ENCODE data around the gene SYNDIG1.

The SYNDIG1 gene

GRCh38 chr20:24469116-24469893 lies at the start of gene SYNDIG1:
Gene SYNDIG1 (plus strand): TSS chr20:24469629. CDS start chr20:24543098, 73,469 bp downstream.
- no peaks in the 10 kb centered on the region for H3K9me3 Mint-ChIP-seq
- H3K4me3 Mint-ChIP-seq = peak within 1 kb of the TSS in 1 of 2 donors; percentile 4
- DNase-seq = no peak
- peaks cover 60 to 77% of the 10 kb centered on the region in 2 donors for H3K27me3 Mint-ChIP-seq
- peak in 1 of 2 donors; percentile 16 for ATAC-seq (replicated peaks)
- H3K27ac Mint-ChIP-seq = no peak within 1 kb of the TSS
- H3K36me3 Mint-ChIP-seq = no peaks in the 10 kb centered on the region
- H3K4me1 Mint-ChIP-seq = peaks cover 0 to 8% of the 10 kb centered on the region in 2 donors

DNA sequence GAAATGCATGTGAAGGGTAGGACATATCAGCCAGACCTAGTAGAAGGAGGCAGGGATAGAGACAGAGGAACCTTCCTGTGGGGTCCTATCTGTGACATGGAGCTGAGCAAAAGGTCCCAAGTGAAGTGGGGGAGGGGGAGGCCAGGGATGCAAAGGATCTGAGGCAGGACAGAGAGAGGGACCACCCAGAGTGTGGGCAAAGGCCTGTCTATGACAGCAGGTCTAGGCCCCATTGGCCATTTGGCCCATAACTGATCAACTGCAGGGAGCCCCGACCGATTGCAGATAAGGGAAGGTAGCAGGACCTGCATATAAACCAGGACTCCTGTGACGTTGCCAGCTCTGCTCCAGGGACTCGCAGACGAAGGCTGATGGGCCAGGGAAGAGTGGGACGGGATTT lies 49.6 kb upstream of the SYNDIG1 start:
- Mint-ChIP-seq H3K4me3 (no peak overlapping the region), H3K27ac (no peak overlapping the region), H3K9me3 (peaks cover 11 to 12% of the 10 kb centered on the region in 2 donors), H3K4me1 (no peaks in the 10 kb centered on the region), H3K36me3 (no peaks in the 10 kb centered on the region), H3K27me3 (peaks cover 0 to 11% of the 10 kb centered on the region in 2 donors)
- DNase-seq (no peak), ATAC-seq (replicated peaks) (no peak)

DNA sequence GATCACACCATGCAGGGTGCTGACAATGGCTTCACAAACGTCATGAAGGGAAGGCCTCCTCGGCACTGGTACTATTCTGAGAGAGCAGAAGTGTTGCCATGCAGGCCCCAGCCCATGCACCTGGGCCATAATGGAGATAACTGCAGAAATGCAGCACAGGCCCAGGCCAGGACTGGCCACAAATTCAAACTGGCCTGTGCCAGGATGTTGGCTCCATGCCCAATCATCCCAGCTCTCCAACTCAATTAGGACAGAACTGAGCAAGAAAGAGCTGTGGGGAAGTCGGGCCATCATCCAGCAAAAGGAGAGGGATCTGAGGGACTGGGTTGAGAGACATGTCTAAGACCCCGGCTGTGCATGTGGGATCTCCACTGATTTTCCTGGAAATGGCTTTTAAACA lies 48.9 kb upstream of the SYNDIG1 start:
- H3K4me3 Mint-ChIP-seq = no peak overlapping the region
- no peaks in the 10 kb centered on the region for H3K4me1 Mint-ChIP-seq
- peaks cover 0 to 11% of the 10 kb centered on the region in 2 donors for H3K27me3 Mint-ChIP-seq
- H3K9me3 Mint-ChIP-seq = peaks cover 9 to 11% of the 10 kb centered on the region in 2 donors
- no peak for DNase-seq
- no peak overlapping the region for H3K27ac Mint-ChIP-seq
- H3K36me3 Mint-ChIP-seq = no peaks in the 10 kb centered on the region
- peak in 1 of 2 donors; percentile 19 for ATAC-seq (replicated peaks)

- Mint-ChIP-seq H3K4me1 (no peaks in the 10 kb centered on the region), H3K27ac (no peak overlapping the region), H3K9me3 (peaks cover 4 to 7% of the 10 kb centered on the region in 2 donors), H3K4me3 (no peak overlapping the region), H3K27me3 (peaks cover 0 to 11% of the 10 kb centered on the region in 2 donors), H3K36me3 (no peaks in the 10 kb centered on the region)
- no peak for ATAC-seq (replicated peaks)
- DNase-seq = no peak
Observed at GRCh38 chr20:24421071-24421470, 48.4 kb upstream of the SYNDIG1 start.

DNA sequence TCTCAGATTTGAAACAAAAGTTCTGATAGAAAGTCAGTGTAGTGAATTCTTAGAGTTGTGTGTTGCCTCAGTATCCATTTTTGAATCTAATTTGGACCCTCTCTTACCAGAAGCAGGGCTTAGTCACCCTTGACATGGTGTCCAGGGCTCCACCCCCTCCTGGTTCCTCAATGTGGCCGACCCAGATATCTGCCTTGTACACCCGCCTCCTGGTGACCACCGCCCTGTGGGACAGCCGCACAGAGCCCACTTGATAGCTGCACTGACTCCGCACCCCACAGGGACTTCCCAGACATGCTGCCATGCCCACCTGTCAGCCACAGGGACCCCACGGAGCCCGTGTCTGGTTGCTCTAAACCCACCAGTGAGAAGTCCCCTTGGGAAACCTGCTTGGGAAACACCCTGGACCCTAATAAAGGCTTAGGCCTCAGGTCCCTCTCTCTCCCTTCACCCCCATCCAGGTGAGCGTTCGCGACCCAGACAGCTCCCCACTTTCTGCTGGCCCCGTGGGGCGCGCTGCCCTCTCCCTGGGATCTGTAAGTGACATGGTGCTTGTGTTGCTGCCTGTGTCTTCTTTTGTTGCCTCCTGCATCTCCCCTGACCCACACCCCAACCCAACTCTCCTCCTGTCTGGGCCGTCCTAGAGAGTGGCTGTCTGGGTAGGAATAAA lies 47.2 kb upstream of the SYNDIG1 start:
- Mint-ChIP-seq H3K4me3 (no peak overlapping the region), H3K27ac (no peak overlapping the region), H3K36me3 (no peaks in the 10 kb centered on the region), H3K27me3 (peaks cover 0 to 11% of the 10 kb centered on the region in 2 donors), H3K4me1 (no peaks in the 10 kb centered on the region), H3K9me3 (no peaks in the 10 kb centered on the region)
- DNase-seq (no peak), ATAC-seq (replicated peaks) (no peak)

DNA sequence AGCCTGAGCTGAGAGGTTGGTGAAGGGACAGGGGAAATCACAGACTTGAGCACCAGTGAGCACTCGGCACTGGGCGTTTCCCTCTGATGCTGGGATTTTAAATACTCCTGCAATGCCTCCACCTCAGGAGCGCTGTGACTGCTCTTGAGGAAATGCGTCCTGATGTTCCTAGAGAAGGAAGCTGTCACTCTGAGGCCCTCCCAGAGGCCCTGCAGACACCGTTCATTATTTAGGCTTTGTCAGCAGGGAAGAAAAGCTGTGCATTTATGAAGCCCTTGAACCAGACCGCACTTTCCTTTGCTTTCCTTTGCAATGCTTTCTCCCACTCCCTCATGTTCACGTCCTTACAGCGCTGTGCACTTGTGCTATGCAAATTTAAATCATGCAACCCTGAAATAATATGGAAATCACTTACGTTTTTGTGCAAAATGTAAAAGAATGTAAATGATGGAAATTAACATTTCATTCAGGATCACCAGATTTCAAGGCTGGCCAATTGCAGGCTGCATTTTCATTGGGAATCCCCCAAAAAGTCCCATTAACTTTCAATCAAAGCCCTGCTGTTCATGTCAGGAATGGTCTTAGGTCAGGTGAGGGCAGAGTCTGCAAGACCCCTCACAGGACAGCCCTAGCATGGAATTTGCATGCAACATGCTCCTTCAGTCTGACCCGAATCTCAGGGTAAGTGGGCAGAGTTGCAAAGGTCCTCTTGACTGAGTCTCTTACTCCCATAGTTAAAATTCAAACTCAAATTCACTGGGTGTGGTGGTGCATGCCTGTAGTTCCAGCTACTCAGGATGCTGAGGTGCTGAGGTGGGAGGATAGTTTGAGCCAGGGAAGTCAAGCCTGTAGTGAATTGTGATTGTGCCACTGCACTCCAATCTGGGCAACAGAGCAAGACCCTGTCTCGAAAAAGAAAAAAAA lies 45.8 kb upstream of the SYNDIG1 start:
- DNase-seq = no peak
- H3K4me1 Mint-ChIP-seq = no peaks in the 10 kb centered on the region
- H3K9me3 Mint-ChIP-seq = peaks cover 0 to 6% of the 10 kb centered on the region in 2 donors
- no peak for ATAC-seq (replicated peaks)
- H3K36me3 Mint-ChIP-seq = no peaks in the 10 kb centered on the region
- peaks cover 0 to 18% of the 10 kb centered on the region in 2 donors for H3K27me3 Mint-ChIP-seq
- H3K27ac Mint-ChIP-seq = no peak overlapping the region
- no peak overlapping the region for H3K4me3 Mint-ChIP-seq

DNA sequence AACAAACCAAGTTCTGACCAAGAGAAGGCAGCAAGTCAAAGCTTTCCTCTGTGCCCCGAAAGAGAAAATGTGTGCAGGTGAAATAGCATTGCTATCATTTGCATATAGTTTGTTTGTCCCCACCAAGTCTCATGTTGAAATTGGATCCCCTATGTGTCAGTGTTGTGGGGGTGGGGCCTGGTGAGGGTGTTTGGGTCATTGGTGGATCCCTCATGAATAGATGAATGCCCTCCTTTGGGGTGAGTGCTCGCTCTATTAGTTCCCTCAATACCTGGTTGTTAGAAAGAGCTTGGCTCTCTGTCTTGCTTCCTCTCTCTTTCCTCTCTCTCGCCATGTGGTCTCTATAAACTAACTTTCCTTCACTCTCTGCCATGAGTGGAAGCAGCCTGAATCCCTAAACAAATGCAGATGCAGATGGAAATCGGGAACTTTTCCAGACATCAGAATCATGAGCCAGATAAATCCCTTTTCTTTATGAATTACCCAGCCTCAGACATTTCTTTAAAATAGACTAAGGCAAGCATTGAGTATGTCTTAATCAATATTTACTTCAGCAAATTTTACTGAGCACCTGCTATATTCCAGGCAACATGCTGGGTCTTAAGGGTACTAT lies 43.8 kb upstream of the SYNDIG1 start:
- Mint-ChIP-seq H3K27me3 (peaks cover 10 to 28% of the 10 kb centered on the region in 2 donors), H3K4me1 (no peaks in the 10 kb centered on the region), H3K9me3 (peaks cover 0 to 6% of the 10 kb centered on the region in 2 donors), H3K4me3 (no peak overlapping the region), H3K36me3 (no peaks in the 10 kb centered on the region), H3K27ac (no peak overlapping the region)
- ATAC-seq (replicated peaks) (no peak), DNase-seq (no peak)

DNA sequence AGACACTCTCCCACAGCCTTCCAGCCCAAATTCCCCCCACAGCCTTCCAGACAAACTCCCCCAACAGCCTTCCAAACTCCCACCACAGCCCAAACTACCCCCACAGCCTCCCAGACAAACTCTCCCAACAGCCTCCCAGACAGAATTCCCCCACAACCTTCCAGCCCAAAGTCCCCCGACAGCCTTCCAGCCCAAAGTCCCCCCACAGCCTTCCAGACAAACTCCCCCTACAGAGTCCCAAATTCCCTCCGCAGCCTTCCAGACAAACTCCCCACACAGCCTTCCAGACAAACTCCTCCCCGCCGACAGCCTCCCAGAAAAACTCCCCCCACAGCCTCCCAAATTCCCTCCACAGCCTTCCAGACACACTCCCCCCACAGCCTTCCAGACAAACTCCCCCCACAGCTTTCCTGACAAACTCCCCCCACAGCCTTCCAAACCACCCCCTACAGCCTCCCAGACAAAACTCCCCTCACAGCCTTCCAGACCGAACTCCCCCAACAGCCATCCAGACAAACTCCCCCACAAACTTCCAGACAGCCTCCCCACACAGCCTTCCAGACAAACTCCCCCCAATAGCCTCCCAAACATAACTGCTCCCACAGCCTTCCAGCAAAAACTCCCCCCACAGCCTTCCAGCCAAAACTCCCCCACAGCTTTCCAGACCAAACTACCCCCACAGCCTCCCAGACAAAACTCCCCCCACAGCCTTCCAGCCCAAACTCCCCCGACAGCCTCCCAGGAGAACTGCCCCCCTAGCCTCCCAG lies 38.0 kb upstream of the SYNDIG1 start:
- Mint-ChIP-seq H3K27ac (no peak overlapping the region), H3K4me3 (no peak overlapping the region), H3K9me3 (peaks cover 0 to 6% of the 10 kb centered on the region in 2 donors)

DNA sequence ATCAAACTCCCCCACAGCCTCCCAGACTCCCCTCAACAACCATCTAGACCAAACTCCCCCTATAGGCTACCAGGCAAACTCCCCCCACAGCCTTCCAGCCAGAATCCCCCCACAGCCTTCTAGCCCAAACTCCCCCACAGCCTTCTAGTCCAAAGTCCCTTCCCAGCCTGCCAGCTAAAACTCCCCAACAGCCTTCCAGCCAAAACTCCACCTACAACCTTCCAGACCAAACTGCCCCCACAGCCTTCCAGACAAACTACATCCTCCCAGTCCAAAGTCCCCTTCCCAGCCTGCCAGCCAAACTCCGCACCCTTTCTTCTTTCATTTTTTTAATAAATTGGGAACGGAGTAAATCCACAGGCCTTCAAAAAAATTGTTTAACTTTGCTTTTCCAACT lies 37.4 kb upstream of the SYNDIG1 start:
- H3K36me3 Mint-ChIP-seq = no peaks in the 10 kb centered on the region
- H3K9me3 Mint-ChIP-seq = peaks cover 0 to 6% of the 10 kb centered on the region in 2 donors
- H3K4me3 Mint-ChIP-seq = no peak overlapping the region
- peaks cover 31 to 34% of the 10 kb centered on the region in 2 donors for H3K27me3 Mint-ChIP-seq
- no peak for ATAC-seq (replicated peaks)
- no peaks in the 10 kb centered on the region for H3K4me1 Mint-ChIP-seq
- no peak for DNase-seq
- H3K27ac Mint-ChIP-seq = no peak overlapping the region

More for the DNA sequence above, 38.0 kb upstream of the SYNDIG1 start:
- peaks cover 31 to 34% of the 10 kb centered on the region in 2 donors for H3K27me3 Mint-ChIP-seq
- H3K36me3 Mint-ChIP-seq = no peaks in the 10 kb centered on the region
- H3K4me1 Mint-ChIP-seq = no peaks in the 10 kb centered on the region
- no peak for DNase-seq
- ATAC-seq (replicated peaks) = no peak

DNA sequence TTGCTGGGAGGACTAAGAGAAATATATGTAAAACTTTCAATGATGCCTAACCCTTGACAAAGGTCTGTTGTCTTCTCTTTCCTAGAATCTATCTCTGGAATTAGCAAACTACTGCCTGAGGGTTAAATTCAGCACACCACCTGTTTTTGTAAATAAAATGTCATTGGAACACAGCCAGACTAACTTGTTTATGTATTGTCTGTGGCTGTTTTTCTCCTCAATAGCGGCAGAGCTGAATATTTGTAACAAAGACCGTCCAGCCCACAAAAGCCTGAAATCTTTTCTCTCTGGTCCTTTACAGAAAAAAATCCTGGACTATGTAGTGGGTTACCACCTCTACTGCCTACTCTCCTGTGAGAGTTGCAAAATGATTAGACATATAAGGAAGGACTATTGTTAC lies 33.3 kb upstream of the SYNDIG1 start:
- H3K9me3 Mint-ChIP-seq = no peaks in the 10 kb centered on the region
- no peak for DNase-seq

GRCh38 chr20:24437196-24438082 lies 32.0 kb upstream of the SYNDIG1 start:
- DNase-seq (no peak), ATAC-seq (replicated peaks) (no peak)
- H3K27me3 Mint-ChIP-seq = peaks cover 2 to 4% of the 10 kb centered on the region in 2 donors
- no peaks in the 10 kb centered on the region for H3K36me3 Mint-ChIP-seq
- no peak overlapping the region for H3K27ac Mint-ChIP-seq
- H3K4me3 Mint-ChIP-seq = no peak overlapping the region
- H3K9me3 Mint-ChIP-seq = no peaks in the 10 kb centered on the region
- H3K4me1 Mint-ChIP-seq = no peaks in the 10 kb centered on the region

More for the DNA sequence above, 33.3 kb upstream of the SYNDIG1 start:
- Mint-ChIP-seq H3K36me3 (no peaks in the 10 kb centered on the region), H3K4me3 (no peak overlapping the region), H3K4me1 (no peaks in the 10 kb centered on the region), H3K27ac (no peak overlapping the region), H3K27me3 (peaks cover 15 to 16% of the 10 kb centered on the region in 2 donors)
- no peak for ATAC-seq (replicated peaks)

GRCh38 chr20:24438331-24438730 lies 31.1 kb upstream of the SYNDIG1 start:
- Mint-ChIP-seq H3K36me3 (no peaks in the 10 kb centered on the region), H3K27me3 (peaks cover 0 to 4% of the 10 kb centered on the region in 2 donors), H3K27ac (no peak overlapping the region), H3K9me3 (no peaks in the 10 kb centered on the region), H3K4me3 (no peak overlapping the region), H3K4me1 (no peaks in the 10 kb centered on the region)
- ATAC-seq (replicated peaks) = no peak
- DNase-seq = no peak
